PC-3 (cell line): ENCODE data around the gene TCF7L1. TPM values are rescaled to one million over a fixed set of nuclear protein-coding genes. Genes with fewer than 3 reads are reported as not detected.
A peak's percentile ranks its signal among the peaks of the same experiment; 100 is the strongest.

Experiments
- ATAC-seq: fragments of 200-7000 bp; cut with Tn5 transposase; 2 replicates; pipeline ENCODE4 v1.9.1; 2020; ENCODE audit warnings: mild to moderate bottlenecking, moderate library complexity
- BruUV-seq: library from RNA; stranded (reverse); fragments of 400-500 nt; replicated peaks from 2 replicates; lab custom pipeline; 2021; lab: Mats Ljungman, UMichigan
- CTCF ChIA-PET: fragments of 300-600 bp; sonication (Branson Sonifier 250); formaldehyde crosslinking; loops from one replicate; lab custom pipeline; 2022; ENCODE audit warnings: antibody characterized with exemption; lab: Charles Lee
- POLR2A ChIA-PET: fragments of 300-600 bp; sonication (Branson Sonifier 250); formaldehyde crosslinking; loops from one replicate; lab custom pipeline; 2022; ENCODE audit warnings: antibody characterized with exemption; ENCODE audit not compliant: unreplicated experiment; lab: Charles Lee
- DNase-seq: peaks from one replicate; pipeline ENCODE4 v3.0.0-alpha.2; 2015
- H2AFZ ChIP-seq: fragments of 300-600 bp; sonication (generic); 2 replicates; pipeline ENCODE4 v1.6.0; 2016; ENCODE audit warnings: antibody characterized with exemption, low read length
- H3F3A ChIP-seq: fragments of 300-600 bp; sonication (generic); one replicate; pipeline ENCODE4 v1.6.0; 2017; ENCODE audit warnings: antibody characterized with exemption, low read length, control low read depth, mild to moderate bottlenecking; ENCODE audit not compliant: unreplicated experiment
- H3K27ac ChIP-seq: fragments of 300-600 bp; sonication (generic); 2 replicates; pipeline ENCODE4 v1.5.1; 2016; ENCODE audit warnings: mild to moderate bottlenecking, low read length
- H3K27me3 ChIP-seq: fragments of 300-600 bp; sonication (generic); 2 replicates; pipeline ENCODE4 v1.6.1; 2016; ENCODE audit warnings: low read length, mixed read lengths
- H3K36me3 ChIP-seq: fragments of 300-600 bp; sonication (generic); 2 replicates; pipeline ENCODE4 v1.6.1; 2016; ENCODE audit warnings: low read depth, mixed run types, low read length, mixed read lengths
- H3K4me1 ChIP-seq: fragments of 300-600 bp; sonication (generic); 2 replicates; pipeline ENCODE4 v1.5.1; 2016; ENCODE audit warnings: low read length; ENCODE audit not compliant: insufficient read depth
- H3K4me2 ChIP-seq: fragments of 300-600 bp; sonication (generic); 2 replicates; pipeline ENCODE4 v1.6.0; 2016; ENCODE audit warnings: low read length
- H3K4me3 ChIP-seq: fragments of 300-600 bp; sonication (generic); 2 replicates; pipeline ENCODE4 v1.5.1; 2016; ENCODE audit warnings: mild to moderate bottlenecking, low read length, mixed read lengths
- H3K79me2 ChIP-seq: fragments of 300-600 bp; sonication (generic); 2 replicates; pipeline ENCODE4 v1.6.1; 2017; ENCODE audit warnings: low read length, mixed read lengths
- H3K9ac ChIP-seq: fragments of 300-600 bp; sonication (generic); 2 replicates; pipeline ENCODE4 v1.6.0; 2016; ENCODE audit warnings: mild to moderate bottlenecking, low read length
- H3K9me2 ChIP-seq: fragments of 300-600 bp; sonication (generic); replicated peaks from 2 replicates; pipeline ENCODE4 v1.6.1; 2016; ENCODE audit warnings: mixed run types, low read length, mixed read lengths
- H3K9me3 ChIP-seq: fragments of 300-600 bp; sonication (generic); 2 replicates; pipeline ENCODE4 v1.6.1; 2016; ENCODE audit warnings: low read length, mixed read lengths
- H4K20me1 ChIP-seq: fragments of 300-600 bp; sonication (generic); 2 replicates; pipeline ENCODE4 v1.6.1; 2016; ENCODE audit warnings: low read length, mixed read lengths
- CTCF ChIP-seq: fragments of 300-600 bp; sonication (generic); conservative IDR thresholded peaks from 2 replicates; pipeline ENCODE4 v1.5.1; 2017; ENCODE audit warnings: antibody characterized with exemption, low read depth, mild to moderate bottlenecking, low read length
- EZH2 ChIP-seq: fragments of 300-600 bp; sonication (generic); IDR thresholded peaks from one replicate; pipeline ENCODE4 v1.6.1; 2017; ENCODE audit warnings: antibody characterized with exemption, mild to moderate bottlenecking, low read length; ENCODE audit not compliant: unreplicated experiment
- EZH2phosphoT487 ChIP-seq: fragments of 300-600 bp; sonication (generic); IDR thresholded peaks from 2 replicates; pipeline ENCODE4 v1.6.1; 2018; ENCODE audit warnings: mild to moderate bottlenecking, antibody characterized with exemption, low read length, borderline replicate concordance
- intact Hi-C: fragments of 100-400 bp; cut with micrococcal nuclease; formaldehyde crosslinking; loops from 2 replicates; pipeline ENCODE4 v1.9.0; 2023
- total RNA-seq: library from RNA; depleted of rRNA; stranded (reverse); fragments of >200 nt; gene quantifications from 2 replicates; pipeline ENCODE4 v1.2.3, GENCODE V29; 2014

Gene TCF7L1
- total RNA-seq, 1 experiment from 2014 or later, result 1.8 TPM

DNA sequence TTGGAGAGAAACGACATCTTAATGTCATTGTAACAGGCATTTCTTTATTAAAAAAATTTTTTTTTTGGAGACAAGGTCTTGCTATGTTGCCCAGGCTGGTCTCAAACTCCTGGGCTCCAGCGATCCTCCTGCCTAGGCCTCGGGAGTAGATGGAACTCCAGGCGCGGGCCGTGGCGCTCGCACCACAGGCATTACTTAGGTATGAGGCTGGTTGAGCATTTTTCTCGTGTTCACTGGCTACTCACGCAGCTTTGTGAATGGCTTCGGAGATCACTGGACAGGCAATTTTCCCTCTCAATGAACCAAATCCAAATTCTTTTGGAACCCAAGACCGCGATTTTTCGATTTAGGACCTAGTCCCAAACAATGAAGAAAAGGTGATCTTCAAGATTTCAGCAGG, 795 bp upstream of the TCF7L1 start:
- CTCF ChIA-PET, result interaction anchor here (0.7 kb wide), 1 partner anchor 137 kb away, joined by 5 read pairs; no protein-coding TSS in a partner anchor
- peak overlapping the region; percentile 28 for H3K9ac ChIP-seq
- no peaks in the 10 kb centered on the region for H3F3A ChIP-seq
- H3K4me1 ChIP-seq, result peaks cover 3% of the 10 kb centered on the region; the same call in 1 of the 2 replicates
- H3K36me3 ChIP-seq, result no peaks in the 10 kb centered on the region
- no peaks in the 10 kb centered on the region for H4K20me1 ChIP-seq
- ATAC-seq, result no peak
- POLR2A ChIA-PET, result no interaction called here
- intact Hi-C loops, result loop anchor here (1.0 to 5.0 kb wide), 4 partner anchors 45 to 166 kb away; no protein-coding TSS in a partner anchor
- H3K27me3 ChIP-seq, result no peaks in the 10 kb centered on the region
- H3K9me3 ChIP-seq, result no peaks in the 10 kb centered on the region
- DNase-seq, result peak; percentile 20
- H3K27ac ChIP-seq, result no peak overlapping the region
- no peak for TF ChIP-seq CTCF
- TF ChIP-seq EZH2phosphoT487, result no peak
- no peak for TF ChIP-seq EZH2
- H3K4me2 ChIP-seq, result peak overlapping the region; percentile 91
- H3K4me3 ChIP-seq, result peak overlapping the region; percentile 73
- H3K9me2 ChIP-seq, result no peaks in the 10 kb centered on the region
- peak overlapping the region; percentile 97 for H2AFZ ChIP-seq
- no TSS peak for BruUV-seq
- H3K79me2 ChIP-seq, result no peaks in the 10 kb centered on the region

- intact Hi-C loops, result loop anchor here (1.0 to 5.0 kb wide), 3 partner anchors 43 to 115 kb away; no protein-coding TSS in a partner anchor
- H3K9me3 ChIP-seq, result no peaks in the 10 kb centered on the region
- H3K4me2 ChIP-seq, result peak overlapping the region; percentile 92
- no peaks in the 10 kb centered on the region for H3K27me3 ChIP-seq
- no peaks in the 10 kb centered on the region for H3K9me2 ChIP-seq
- H2AFZ ChIP-seq, result peak overlapping the region; percentile 84
- peaks cover 3% of the 10 kb centered on the region; the same call in 1 of the 2 replicates for H3K4me1 ChIP-seq
- H3K4me3 ChIP-seq, result peak overlapping the region; percentile 81
- H4K20me1 ChIP-seq, result no peaks in the 10 kb centered on the region
- peak; percentile 37 for ATAC-seq
- no peak overlapping the region for H3K27ac ChIP-seq
- TF ChIP-seq CTCF (no peak), EZH2 (no peak), EZH2phosphoT487 (no peak)
- no TSS peak for BruUV-seq
- peak; percentile 51 for DNase-seq
- H3K79me2 ChIP-seq, result no peaks in the 10 kb centered on the region
- ChIA-PET CTCF (interaction anchor here (0.6 to 1.0 kb wide), 4 partner anchors 67 to 118 kb away, joined by 3 to 4 read pairs (median 3); no protein-coding TSS in a partner anchor), POLR2A (interaction anchor here (1.0 kb wide), 1 partner anchor 161 kb away, joined by 3 read pairs; no protein-coding TSS in a partner anchor)
- H3K36me3 ChIP-seq, result no peaks in the 10 kb centered on the region
- H3K9ac ChIP-seq, result peak overlapping the region; percentile 30; the same call in 1 of the 2 replicates
- H3F3A ChIP-seq, result no peaks in the 10 kb centered on the region
Measured at GRCh38 chr2:85133751-85134254, 611 bp downstream of the TCF7L1 start.
